NCI-H2107 treated with DMSO at 0.1 percent for 48 hours (cell line): ENCODE results near the gene REM1.
"Not testable (repeated sequence)": the region's sequence is repeated elsewhere in the genome, so short reads cannot be mapped to it uniquely, and the experiment has no call there.

Experiments
- DNase-seq: peaks from one replicate; lab custom pipeline; 2025; ENCODE audit not compliant: unreplicated experiment; lab: John Stamatoyannopoulos, UW

The REM1 gene, protein sequence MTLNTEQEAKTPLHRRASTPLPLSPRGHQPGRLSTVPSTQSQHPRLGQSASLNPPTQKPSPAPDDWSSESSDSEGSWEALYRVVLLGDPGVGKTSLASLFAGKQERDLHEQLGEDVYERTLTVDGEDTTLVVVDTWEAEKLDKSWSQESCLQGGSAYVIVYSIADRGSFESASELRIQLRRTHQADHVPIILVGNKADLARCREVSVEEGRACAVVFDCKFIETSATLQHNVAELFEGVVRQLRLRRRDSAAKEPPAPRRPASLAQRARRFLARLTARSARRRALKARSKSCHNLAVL

DNA sequence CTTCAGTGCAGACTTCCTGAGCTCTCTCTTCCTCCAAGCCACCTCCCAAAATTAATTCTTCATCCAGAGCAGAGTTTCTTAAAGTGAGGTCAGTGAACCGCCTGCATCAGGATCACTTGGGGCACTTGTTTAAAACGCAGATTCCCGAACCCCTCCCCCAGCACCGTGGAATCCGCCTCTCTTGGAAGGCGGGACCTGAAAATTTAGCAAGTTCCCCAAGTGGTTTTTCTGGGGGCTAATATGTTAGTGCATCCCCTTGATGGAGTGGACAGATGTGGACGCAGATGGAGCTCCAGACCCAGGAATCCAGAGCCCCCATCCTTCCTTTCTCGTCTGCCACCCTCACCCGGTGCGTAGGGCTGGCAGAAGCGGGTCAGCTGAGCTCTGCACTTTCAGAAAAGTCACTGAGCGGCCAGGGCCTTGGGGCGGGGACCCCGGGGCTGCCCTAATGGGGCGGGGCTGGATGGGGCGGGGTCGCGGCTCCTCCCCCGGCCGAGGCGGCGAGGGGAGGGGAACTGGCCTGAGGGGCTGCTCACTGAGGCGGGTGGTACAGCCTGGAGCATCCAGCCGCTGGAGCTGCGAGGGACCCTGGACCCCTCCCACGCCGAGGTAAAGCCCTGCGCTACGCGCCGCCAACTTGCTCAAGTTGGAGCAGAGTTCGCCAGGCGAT, at the start of gene REM1, which contains the start of gene DEFB124:
Gene REM1 (plus strand): TSS at position 531 of the 670 bp plus-strand sequence. CDS start 1,158 bp downstream, outside the sequence.
Gene DEFB124 (minus strand): TSS at position 370 of the 670 bp plus-strand sequence. CDS start 2,114 bp downstream, outside the sequence.
- no peak for DNase-seq

DNA sequence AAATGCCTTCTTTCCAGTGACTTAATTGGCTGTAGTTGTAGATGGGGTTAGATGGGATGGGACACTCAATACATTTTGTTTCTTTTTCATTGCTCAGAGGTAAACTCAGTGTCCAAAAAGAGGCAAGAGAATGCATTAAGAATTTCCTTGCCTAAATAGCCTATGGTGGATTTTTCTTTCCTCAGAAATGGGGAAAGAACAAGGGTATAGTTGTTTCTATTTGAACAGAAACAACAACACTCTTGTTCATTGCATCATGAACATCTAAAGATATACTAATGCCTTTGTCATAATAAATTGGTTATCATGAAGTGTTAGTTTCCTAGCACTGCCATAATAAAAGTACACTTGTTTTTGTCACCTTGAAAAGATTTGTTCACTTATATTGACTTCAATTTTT, 49.3 kb upstream of the REM1 start:
- no peak for DNase-seq

DNA sequence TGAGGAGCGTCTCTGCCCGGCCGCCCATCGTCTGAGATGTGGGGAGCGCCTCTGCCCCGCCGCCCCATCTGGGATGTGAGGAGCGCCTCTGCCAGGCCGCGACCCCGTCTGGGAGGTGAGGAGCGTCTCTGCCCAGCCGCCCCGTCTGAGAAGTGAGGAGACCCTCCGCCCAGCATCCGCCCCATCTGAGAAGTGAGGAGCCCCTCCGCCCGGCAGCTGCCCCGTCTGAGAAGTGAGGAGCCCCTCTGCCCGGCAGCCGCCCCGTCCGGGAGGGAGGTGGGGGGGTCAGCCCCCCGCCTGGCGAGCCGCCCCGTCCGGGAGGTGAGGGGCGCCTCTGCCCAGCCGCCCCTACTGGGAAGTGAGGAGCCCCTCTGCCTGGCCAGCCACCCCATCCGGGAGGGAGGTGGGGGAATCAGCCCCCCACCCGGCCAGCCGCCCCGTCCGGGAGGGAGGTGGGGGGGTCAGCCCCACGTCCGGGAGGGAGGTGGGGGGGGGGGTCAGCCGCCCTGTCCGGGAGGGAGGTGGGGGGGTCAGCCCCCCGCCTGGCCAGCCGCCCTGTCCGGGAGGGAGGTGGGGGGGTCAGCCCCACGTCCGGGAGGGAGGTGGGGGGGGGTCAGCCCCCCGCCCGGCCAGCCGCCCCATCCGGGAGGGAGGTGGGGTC, 48.1 kb upstream of the REM1 start:
- DNase-seq = not testable (repeated sequence)

DNA sequence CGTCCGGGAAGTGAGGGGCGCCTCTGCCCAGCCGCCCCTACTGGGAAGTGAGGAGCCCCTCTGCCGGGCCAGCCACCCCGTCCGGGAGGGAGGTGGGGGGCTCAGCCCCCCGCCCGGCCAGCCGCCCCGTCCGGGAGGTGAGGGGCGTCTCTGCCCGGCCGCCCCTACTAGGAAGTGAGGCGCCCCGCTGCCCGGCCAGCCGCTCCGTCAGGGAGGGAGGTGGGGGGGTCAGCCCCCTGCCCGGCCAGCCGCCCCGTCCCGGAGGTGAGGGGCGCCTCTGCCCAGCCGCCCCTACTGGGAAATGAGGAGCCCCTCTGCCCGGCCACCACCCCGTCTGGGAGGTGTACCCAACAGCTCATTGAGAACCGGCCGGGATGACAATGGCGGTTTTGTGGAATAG, 47.5 kb upstream of the REM1 start:
- not testable (repeated sequence) for DNase-seq

DNA sequence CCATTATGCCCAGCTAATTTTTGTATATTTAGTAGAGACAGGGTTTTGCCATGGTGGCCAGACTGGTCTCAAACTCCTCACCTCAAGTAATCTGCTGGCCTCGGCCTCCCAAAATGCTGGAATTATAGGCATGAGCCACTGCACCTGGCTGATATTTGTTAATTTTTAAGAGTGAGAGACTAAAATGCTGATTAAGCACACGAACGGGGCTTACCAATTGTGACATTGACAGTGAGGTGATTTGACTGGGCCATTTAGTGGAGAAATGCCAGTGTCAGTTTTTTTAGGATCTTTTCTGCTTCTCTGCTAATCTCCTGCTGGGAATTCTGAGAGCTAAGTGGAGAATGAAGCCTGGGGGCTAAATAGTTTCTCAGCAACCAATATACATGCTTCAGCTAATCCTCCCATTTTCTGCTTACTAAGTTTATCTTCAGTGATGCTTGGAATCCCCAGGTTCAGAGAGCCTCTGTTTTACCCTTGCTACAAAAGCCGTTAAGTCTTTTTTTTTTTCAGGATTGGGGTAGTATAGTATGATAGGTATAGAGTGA, 44.4 kb upstream of the REM1 start:
- no peak for DNase-seq

DNA sequence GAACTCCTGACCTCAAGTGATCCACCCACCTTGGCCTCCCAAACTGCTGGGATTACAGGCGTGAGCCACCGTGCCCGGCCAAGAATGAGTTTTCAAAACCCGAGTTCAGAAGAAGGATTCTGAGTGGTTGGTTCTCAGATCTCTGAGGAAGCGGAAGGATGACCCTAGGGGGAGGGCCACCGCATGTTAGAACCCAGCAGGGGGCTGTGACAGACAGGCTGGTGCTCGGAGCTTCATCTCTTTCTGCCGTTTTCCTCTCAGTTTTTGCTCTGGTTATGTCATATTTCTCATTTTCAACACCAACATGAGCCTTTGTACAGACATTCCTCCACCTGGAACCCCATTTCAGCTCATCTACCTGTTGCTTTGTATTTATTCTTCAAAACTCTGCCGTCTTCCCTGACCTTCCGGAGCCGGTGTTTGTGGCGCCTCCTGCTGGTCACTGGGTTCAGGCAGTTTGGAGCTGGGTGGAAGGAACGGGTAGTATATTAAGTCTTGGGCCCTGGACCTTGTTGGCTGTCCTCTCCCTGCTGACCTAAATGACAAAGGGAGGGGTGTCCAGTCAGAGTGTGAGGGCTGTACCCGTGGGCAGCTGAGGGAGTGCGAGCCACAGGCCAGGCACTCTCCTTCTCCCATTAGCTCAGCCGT, 35.0 kb upstream of the REM1 start, which contains the start of gene DEFB123:
Gene DEFB123 (plus strand): TSS at position 621 of the 648 bp plus-strand sequence. CDS start 67 bp downstream, outside the sequence.
- no peak for DNase-seq

DNA sequence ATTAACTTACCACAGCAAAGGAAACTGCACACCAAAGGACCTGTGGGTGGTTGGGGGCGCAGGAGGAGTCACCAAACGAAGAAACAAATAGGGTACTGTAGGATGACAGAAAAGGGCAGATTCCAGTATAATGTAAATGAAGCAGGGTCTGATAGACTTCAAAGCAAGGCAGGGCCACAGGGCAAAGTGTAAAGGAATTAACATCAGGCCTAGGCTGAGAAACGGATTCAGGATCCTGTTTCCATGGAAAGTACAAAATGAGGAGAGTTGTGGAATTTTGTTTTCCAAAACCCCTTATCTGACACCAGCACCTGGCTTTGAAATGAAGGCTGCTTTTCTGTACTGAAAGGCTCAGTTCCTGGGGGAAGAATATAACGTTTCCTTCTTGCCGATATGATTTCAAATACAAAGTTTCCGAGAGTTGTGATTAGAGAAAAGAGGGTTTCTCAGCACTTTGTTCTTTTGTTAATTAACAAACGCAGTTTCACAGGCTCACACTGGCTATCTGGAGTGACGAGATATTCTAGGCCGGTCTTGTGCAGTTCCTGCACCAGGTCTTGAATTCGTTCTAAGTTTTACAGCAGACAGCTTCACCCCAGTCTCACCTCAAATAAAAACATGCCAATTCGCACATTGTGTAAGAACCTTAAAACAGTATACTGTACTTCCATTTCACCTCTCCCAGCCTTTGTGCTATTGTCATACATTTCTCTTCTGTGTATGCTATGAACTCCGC, 28.8 kb upstream of the REM1 start:
- no peak for DNase-seq

DNA sequence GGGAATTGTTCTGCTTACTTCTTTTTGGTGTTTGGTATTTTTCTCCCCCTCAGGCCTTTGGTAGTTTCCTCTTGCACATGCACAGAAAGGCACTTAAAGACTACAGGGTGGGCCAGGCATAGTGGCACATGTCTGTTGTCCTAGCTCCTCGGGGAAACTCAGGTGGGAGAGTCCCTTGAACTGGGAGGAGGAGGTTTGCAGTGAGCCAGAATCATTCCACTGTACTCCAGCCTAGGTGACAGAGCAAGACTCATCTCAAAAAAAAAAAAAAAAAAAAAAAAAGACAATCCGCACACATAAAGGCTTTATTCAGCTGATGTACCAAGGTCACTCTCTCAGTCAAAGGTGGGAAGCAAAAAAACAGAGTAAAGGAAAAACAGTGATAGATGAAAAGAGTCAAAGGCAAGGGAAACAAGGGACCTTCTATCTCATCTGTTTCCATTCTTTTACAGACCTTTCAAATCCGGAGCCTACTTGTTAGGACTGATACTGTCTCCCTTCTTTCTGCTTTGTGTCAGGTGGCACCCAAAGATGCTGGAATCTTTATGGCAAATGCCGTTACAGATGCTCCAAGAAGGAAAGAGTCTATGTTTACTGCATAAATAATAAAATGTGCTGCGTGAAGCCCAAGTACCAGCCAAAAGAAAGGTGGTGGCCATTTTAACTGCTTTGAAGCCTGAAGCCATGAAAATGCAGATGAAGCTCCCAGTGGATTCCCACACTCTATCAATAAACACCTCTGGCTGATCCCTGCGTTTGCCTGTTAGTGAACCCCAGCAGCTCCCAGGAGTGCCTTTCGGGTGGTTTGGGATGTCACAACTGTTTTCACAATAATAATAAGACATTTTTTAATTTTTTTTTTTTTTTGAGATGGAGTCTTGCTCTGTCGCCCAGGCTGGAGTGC, 25.3 kb upstream of the REM1 start:
- no peak for DNase-seq

DNA sequence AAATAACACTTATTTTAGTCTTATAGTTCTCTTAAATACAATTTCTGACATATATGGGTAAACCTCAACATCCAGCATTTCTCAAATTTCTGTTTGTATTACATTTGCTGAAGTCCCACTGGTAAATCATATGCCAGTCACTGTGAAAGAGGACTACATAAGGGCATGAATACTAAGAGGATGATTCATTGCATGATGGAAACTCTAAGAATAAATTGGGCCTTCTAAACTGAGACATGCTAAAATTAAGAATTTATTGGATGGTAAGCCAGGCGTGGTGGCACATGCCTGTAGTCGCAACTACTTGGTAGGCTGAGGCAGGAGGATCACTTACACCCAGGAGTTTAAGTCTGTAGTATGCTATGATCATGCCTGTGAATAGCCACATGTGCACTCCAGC, 22.5 kb upstream of the REM1 start:
- no peak for DNase-seq

DNA sequence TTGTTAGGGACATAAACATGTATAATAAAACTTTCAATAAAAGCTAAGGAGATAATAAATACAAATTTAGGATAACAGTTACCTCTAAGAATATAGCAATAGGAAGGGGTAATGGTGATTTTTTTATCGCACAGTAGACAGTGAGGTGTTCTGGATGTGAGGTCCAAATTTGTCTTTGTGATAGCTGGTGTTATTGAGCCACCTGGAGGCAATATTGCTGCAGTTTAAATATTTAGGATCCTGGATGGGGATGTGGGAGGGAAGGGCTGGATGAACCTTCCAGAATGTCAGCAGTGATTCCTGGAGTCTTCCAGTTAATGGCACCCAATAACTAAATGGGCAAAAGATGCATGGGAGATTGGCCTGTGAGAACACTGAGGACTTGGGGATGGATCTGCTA, 20.7 kb upstream of the REM1 start:
- no peak for DNase-seq

DNA sequence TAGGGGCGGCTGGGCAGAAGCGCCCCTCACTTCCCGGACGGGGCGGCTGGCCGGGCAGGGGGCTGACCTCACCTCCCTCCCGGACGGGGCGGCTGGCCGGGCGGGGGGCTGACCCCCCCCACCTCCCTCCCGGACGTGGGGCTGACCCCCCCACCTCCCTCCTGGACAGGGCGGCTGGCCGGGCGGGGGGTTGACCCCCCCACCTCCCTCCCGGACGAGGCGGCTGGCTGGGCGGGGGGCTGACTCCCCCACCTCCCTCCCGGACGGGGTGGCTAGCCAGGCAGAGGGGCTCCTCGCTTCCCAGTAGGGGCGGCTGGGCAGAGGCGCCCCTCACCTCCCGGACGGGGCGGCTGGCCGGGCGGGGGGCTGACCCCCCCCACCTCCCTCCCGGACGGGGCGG, 4.1 kb upstream of the REM1 start:
- DNase-seq = not testable (repeated sequence)

DNA sequence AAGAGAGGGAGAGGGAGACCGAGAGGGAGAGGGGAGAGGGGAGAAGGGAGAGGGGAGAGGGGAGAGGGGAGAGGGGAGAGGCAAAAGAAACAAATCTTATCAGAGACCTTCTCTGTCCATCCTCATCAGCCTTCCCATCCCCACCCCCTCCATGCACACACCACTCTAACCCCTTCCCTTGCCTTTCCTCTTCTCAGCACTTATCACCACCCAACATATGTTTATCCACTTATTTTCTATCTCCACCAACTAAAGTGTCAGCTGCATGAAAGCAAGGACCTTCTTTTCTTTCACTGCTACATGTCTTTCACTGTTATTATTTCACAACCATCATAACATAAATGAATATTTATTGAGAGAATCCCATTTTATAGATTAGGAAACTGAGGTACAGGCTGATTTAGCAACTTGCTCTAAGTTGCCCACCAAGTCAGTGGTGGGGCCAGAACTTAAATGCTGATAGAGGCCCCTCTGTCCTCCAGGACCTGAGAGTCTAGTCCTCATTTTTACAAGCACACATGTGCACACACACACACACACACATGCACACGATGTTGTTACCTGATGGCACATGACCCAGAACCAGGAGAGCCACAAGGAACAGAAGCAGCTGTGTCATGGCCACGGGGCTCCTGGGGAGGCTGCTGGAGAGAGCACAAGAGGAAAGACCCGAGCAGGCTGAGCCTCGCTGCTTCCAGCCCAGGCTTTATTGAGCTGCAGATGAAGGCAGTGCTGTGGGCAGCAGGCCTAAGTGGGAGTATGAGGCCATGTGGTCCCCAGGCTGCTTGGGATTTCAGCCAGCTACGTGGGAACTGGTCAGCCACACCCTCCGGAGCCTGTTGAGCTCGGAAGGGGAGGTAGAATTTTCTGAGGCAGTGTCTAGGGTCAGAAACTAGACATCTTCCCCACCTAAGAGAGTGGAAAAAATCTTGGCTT, 2.4 kb upstream of the REM1 start:
- DNase-seq = no peak

DNA sequence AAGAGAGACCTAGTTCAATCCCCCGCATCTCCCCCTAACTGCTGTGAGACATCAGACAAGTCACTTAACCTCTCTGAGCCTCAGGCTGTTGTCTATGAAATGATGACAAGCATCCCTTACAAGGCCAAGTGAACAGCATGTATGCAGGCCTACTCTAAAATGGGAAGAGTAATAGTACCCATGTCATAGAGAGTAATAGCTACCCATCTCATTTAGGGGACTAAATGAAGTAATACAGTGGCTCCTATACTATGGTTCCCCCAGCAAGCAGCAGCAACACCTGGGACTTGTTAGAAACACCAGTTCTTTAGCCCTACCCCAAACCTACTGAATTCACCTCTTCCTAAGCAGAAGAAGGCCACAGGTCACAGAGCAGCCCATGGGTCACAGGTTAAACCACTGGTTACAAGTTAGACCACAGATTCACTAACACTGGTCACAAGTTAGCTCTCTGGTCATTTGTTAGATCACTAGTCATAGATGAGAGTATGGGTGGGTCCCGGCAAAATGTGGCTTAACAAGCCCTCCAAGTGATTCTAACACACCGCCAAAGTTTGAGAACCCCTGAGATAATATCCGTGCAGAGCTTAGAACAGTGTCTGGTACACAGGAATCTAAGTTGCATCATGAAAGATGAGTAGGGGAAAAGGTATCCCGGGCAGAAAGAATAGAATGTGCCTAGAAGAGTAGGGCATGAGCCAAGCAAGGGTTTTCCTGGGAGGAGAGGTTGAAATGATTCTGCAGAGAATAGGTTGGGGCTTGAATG, 1.6 kb upstream of the REM1 start:
- no peak for DNase-seq

DNA sequence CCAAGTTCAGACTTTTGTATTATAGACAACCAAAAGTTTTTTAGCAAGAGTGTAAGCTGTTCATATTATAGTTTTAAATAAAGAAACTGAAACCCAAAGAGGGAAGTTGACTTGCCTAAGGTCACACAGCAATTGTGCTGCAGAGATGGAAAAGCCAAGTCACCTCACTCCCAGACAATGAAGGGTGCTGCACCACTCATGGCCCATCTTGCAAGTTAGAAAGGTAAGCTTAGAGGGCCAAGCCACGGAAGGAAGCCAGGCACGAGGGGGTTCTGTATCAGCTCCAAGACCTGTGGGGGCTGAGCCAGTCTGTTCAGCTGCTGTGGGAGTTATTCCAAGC, 1.0 kb upstream of the REM1 start:
- DNase-seq = no peak

DNA sequence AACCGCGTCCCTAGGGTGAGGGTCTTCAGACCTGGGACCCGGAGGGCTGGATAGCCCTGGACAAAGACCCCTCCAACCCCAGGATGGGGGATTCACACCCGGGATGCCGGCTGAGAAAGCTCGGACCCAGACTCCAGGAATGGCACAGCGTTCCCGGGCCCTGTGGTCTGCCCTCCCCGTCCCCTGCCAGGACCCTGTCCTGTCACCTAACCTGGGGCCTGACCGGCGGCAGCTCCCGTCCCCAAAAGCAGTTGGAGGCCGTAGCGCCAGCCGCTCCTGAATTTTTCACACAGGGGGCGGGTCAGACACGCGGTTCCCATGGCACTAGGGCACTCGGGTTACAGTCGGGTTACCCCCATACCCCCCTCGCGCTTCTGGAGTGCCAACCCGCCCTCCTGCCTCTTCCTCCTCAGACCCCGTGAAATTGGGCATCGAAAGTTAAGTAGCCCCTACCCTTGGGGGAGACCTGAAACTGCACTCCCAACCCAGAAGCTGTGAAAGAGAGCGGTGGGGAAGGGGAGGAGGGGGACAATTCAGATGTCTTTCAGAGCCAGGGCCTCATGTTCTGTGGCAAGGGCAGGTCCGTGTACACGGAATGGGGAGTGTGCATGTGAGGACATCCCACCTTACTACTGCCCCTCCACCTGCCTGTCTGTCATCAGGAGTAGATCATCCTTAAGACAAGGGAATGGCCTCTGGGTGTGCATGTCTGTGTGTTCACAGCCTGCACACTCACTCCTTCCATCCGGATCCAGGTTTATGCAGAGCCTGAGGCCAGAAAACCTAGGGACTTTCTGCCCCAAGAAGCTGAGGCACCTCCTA, 595 bp downstream of the REM1 start:
- DNase-seq = no peak

DNA sequence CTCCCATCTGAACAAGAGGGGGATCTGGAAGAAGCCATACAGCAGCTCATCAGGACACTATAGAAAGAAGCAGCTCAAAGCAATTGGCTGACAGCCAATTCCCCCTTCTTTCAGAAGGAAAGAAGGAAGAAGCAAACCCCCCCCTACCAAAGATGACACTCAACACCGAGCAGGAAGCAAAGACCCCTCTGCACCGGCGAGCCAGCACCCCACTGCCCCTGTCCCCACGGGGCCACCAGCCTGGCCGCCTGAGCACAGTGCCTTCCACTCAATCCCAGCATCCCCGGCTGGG, 1.2 kb downstream of the REM1 start:
- DNase-seq = no peak

DNA sequence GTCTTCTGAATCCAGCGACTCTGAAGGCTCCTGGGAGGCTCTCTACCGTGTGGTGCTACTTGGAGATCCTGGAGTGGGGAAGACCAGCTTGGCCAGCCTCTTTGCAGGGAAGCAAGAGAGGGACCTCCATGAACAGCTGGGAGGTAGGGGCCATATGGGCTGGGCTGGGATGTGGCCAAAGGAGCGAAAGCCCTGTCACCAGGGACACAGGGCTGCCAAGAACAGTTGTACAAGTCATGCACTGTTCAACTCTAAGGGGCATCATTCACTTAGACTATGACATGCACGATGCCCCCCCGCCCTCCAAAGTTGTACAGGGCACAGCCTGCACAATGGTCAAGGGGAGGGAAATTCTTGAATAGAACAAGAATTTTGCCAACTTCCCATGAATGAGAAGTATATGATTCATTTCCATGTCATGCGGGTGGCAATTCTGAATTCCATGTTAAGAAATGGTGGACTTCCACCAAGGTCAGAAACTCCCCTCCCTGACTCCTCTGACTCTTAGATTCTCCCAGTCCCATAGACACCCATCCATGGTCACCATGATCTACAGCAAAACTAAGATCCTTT, 1.6 kb downstream of the REM1 start:
- no peak for DNase-seq
